ENCODE measurements around the gene RPL13.
"Not testable (repeated sequence)": the region's sequence is repeated elsewhere in the genome, so short reads cannot be mapped to it uniquely, and the experiment has no call there.

RPL13 gene

DNA sequence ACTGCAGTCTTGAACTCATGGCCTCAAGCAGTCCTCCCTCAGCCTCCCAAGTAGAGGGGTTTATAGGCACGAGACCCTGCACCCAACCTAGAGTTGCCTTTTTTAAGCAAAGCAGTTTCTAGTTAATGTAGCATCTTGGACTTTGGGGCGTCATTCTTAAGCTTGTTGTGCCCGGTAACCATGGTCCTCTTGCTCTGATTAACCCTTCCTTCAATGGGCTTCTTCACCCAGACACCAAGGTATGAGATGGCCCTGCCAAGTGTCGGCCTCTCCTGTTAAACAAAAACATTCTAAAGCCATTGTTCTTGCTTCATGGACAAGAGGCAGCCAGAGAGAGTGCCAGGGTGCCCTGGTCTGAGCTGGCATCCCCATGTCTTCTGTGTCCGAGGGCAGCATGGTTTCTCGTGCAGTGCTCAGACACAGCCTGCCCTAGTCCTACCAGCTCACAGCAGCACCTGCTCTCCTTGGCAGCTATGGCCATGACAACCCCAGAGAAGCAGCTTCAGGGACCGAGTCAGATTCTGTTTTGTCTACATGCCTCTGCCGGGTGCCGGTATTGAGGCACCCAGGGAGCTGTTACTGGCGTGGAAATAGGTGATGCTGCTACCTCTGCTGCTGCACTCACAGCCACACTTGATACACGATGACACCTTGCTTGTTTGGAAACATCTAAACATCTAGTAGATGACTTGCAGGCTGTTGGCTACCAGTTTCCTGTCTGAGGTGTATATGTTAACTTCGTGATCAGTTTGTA, 3.3 kb downstream of the RPL13 start:
- DNase-seq (ENCODE audit: low spot score) = no peak

DNA sequence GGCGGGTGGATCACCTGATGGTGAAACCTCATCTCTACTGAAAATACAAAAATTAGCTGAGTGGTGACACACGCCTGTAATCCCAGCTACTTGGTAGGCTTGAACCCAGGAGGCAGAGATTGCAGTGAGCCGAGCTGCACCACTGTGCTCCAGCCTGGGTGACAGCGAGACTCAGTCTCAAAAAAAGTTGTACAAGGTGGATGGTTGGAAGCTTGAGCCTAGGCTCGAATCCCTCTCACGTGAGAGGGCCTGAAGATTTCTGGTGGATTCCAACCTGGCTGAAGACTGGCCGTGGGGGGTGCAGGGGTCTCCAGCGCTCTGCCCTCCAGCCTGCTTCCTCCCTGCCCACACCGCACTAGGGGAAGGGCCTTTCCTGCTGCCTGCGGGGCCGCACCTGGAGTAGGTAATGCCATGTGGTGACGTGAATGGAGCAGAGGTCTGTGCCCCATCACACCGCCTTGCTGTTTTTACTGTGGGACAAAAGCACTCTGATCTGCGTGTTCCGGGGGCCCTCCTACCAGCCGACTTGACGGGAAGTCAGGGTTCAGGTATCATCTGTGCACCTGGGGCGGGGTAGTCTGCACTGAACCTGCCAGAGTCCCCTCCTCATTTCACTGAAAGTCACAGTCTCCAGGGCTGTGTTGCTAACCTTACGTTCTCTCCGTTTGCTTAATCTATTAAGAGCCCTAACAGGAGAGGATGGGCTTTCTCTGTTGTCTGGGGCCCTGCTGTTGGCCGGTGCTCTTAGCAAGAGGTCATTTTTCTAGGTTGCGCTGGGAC, 4.2 kb downstream of the RPL13 start:
- DNase-seq (ENCODE audit: low spot score) = no peak

DNA sequence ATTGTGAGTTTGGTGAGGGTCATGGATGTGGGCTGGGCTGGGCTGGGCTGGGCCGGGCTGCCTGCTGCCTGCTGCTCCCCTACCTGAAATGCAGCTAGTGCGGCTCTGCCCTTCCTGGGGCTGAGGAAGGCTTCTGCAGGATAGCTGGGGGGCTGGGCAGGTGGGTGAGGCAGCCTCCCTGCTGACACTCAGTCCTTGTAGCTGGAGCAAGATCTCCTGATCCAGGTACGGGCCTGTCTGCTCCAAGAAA, 4.7 kb downstream of the RPL13 start:
- DNase-seq (ENCODE audit: low spot score) = no peak

DNA sequence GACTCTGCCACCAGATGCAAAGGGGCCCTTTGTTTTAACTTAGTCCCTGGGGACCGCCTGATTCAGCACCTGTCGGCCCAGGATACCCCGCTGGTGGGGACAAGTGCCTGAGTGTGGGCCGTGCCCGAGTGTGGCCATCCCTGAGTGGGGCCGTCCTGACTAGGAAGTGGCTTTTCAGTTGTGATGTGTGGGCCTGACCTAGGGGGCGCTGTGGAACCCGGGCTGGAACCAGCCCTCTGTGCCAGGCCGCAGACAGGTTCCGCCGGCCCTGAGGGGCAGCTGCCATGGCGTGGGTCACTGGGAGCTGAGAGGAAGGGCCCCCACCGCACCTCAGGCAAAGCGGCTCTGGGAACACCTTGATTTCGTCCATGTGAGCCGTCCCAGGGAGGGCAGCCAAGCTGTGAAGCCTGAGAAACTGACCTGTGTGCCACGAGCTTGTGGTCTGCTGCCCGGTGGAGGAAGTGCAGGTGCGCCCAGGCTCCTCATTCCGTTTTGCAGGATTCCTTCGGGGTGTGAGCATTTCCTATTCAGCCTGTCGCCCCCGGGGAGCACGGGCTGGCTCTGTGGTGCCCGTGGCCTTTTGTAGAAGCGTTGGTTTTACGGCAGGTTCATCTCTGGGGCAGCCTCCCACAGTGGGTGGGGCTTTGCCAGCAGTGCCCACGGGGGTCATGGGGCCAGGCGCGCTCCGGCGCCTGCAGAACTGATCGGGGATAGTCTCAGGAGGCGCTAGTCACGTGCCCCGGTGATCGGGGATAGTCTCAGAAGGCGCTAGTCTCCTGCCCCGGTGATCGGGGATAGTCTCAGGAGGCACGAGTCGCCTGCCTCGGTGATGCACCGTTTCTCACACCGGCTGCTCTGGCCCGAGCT, 5.3 kb downstream of the RPL13 start:
- DNase-seq (ENCODE audit: low spot score) = peak; percentile 62

- DNase-seq (ENCODE audit: low spot score) = no peak
These were observed 7.4 kb downstream of the RPL13 start for GRCh38 chr16:89567656-89568594.

DNA sequence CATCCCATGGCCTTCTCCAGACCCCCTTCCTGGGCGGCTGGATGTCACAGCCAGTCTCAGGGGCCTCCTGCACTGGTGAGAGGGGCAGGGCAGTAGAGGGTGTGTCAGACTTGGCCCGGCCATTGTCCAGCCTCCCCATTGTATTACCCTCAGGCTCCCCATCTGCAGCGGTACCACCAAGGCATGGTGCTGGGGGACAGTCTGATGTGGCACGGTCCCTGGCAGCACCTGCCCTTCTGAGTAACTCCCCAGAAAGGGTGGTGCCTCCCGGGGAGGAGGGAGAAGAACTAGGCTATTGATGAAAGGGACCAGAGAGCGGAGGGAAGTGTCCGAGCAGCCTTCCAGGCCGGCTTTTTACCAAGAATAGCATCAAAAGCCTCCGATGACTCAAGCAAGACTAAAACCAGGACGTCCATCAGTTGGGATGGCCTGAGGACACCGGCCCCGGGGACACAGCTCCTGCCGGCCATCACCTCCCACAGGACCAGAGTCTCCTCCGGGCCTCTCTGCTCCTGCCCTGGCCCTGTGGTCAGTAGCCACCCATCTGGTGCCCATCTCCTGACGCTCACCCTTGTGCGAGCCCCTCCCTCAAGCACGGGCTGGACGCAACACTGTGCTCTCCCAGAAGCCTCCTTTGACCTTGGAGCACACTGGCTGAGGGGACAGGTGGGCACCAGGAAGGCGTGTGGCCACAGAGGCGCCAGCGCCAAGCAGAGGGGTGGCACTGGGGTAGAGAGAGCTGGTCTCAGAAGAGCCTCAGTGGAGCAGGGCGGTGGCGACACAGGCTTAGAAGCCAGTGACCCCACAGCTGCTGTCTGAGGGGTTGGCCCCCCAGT, 9.2 kb downstream of the RPL13 start:
- no peak for DNase-seq (ENCODE audit: low spot score)

DNA sequence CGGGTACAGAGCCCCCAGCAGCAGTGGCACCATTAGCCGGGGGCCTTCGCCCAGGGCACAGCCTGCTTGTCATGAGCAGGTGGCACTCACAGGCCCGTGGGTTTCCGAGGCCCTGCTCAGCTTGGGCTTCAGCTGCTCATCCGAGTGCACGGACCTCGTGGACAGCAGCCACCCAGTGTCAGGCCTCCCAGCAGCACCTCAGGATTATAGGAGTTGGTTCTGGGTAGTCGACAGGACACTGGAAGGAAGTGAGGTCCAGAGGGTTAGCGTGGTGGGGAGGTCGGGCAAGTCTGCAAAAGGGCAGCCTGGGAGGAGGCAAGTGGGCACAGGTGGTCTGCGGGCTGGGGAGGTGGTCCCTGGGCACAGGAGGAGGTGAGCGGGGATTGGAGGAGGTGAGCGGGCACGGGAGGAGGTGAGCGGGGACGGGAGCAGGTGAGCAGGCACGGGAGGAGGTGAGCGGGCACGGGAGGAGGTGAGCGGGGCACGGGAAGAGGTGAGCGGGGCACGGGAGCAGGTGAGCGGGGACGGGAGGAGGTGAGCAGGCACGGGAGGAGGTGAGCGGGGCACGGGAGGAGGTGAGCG, 10.0 kb downstream of the RPL13 start:
- DNase-seq (ENCODE audit: low spot score) = no peak

DNA sequence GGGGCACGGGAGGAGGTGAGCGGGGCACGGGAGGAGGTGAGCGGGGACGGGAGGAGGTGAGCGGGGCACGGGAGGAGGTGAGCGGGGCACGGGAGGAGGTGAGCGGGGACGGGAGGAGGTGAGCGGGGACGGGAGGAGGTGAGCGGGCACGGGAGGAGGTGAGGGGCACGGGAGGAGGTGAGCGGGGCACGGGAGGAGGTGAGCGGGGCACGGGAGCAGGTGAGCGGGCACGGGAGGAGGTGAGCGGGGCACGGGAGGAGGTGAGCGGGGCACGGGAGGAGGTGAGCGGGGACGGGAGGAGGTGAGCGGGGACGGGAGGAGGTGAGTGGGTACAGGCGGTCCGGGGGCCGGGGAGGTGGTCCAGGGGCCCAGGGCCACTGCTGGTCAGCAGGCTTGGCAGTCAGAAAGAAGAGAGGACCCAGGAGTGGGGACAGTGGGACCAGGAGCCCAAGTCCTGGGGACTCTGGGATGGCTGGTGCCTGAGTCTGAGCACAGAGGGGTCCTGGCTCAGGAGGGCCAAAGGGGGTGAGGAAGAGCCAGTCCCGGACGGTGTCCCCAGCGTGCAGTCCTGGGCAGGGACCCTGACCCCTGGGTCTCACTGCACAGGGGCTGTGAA, 10.6 kb downstream of the RPL13 start:
- not testable (repeated sequence) for DNase-seq (ENCODE audit: low spot score)

GRCh38 chr16:89571636-89572035, 11.2 kb downstream of the RPL13 start:
- no peak for DNase-seq (ENCODE audit: low spot score)

GRCh38 chr16:89572073-89572484, 11.6 kb downstream of the RPL13 start:
- DNase-seq (ENCODE audit: low spot score) = peak; percentile 57

- no peak for DNase-seq (ENCODE audit: low spot score)
These were observed 12.2 kb downstream of the RPL13 start for GRCh38 chr16:89572485-89573205.

- no peak for DNase-seq (ENCODE audit: low spot score)
These were observed 13.6 kb downstream of the RPL13 start for GRCh38 chr16:89573826-89574680.

DNA sequence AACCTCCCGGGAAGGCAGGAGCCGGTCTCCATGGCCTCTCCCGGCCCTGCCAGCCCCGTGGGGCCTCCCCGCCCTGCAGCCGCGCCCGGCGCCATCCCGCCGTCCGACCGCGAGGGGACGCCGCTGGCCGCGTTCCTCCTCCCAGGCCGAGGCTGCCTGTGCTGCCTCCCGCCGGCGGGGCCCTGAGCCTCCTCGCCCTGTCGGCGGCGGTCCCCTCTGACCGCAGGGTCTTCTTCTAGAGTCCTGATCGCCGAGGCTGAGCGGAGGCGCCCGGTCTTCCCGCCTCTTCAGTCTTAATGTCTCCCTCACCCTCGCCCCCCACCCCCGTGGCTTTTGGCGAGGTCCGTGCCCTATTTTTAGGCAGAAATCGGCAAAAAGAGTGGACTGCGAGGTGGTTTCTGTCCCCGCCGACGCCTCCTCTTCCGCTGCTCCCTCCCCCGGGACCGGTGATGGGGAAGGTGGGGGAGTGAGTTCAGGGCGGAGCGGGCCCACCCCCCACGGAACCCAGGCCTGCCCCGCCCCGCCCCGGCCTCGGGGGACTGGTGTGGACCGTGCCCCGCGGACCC, 14.3 kb downstream of the RPL13 start:
- DNase-seq (ENCODE audit: low spot score) = peak; percentile 93

DNA sequence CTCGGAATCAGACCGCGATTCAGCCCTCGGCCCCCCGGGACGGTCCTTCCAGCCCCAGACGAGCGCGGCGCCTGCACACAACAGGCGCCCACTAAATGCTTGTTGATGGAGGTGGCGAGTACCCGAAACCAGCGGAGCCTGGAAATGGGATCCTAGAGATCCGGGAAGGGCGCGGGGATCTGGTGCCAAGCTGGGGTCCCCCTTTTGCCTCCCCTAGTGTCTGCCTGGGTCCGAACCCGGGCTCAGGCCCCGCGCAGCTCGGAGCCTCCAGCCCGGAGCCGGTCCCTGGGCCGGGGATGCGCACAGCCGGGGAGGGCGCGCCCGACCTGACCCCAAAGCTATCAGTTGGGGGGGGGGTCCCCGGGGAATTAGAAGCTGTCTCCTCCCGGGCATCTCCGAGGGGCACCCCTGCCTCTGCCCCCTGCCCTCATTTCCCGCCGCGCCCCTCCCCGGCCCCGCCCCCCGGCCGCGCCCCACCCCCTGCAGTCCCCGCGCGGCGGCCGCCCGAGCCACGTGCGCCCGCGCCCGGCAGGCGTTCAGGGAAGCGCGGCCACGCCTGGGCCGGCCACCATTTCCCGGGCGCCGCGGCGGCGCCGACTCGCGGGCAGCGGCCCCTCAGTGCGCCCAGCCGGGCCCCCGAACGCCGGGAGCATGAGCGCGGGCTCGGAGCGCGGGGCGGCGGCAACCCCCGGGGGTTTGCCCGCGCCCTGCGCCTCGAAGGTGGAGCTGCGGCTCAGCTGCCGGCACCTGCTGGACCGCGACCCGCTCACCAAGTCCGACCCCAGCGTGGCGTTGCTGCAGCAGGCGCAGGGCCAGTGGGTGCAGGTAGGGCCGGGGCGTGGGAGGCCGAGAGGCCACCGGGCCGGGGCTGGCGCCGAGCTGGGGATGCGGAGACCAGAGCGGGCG, 15.0 kb downstream of the RPL13 start, which contains the start of gene CPNE7:
CPNE7 (plus strand) TSS at position 512 of the 906 bp plus-strand sequence; CDS start at position 652, 140 bp downstream.
- peak; percentile 74 for DNase-seq (ENCODE audit: low spot score)

DNA sequence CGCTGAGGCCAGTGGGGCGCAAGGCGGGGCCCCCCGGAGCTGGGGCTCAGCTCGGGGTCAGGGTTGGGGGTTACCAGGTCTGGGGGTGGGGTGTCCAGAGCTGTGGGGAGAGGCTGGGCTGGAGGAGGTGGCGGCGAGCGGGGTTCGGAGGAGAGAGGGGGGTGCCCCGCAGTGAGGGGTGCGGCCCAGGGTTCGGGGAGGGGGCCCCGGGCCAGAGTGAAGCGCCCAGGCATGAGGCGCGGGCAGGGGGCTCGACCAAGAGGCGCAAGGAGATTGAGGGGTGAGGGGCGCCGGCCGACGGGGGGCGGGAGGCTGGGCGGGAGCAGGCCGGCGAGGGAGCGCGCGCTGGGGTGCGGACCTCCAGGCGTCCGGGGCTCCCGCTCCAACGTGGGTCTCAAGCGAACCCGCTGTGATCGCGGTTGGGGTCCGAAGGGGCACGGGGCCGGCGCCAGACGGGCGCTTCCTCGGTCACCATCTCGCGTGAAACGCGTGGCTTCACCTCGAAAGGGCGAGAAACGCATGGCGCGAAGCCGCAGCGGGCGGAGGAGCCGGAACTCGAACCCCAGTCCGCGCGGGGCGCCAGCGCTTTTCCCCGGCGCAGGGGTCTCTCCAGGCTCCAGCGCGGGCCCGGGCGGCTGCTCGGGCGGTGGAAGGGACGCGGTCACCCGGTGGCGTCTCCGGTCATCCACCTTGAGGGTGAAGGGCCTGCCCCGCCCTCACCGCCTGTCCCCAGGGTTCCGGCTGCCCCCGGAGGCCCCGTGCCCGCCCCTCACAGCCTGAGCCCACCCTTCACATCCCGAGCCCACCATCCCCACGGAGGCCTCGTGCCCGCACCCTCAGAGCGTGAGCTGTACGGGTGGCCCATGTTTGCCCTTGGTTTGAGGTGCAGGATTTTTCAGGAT, 15.9 kb downstream of the RPL13 start:
- DNase-seq (ENCODE audit: low spot score) = no peak

All from AG08396 (cell line).